ENCODE data around the gene ZNF92.
"Not testable (repeated sequence)": the region's sequence is repeated elsewhere in the genome, so short reads cannot be mapped to it uniquely, and the experiment has no call there.

ZNF92 gene

DNA sequence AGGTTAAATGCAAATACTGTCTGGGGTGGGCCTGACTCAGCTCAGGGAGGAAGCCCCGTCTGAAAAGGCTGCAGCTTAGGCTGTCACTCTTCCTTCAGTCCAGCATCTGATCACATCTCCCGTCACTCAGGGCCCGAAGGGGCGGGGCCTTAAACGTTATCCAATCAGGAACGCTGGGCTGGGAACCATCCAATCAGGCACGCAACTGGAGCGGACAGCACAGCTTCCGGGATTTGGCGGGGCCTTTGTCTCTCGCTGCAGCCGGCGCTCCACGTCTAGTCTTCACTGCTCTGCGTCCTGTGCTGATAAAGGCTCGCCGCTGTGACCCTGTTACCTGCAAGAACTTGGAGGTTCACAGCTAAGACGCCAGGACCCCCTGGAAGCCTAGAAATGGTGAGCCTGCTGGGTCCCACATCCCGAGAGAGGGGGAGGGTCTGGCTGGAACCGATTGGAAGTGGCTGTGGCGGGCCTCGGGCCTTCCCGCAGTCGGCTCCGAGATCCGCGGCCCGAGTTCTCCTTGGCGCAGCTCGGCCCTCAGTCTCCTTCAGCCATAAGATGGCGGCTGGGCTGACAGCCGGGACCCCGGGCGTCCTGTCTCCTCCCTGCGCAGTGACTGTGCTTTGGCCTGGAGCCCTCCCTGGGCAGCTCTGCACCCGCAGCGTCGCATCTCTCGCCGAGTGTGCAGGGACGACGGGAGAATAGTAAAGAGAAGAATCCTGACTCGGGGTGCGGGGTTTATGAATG, at the start of gene ZNF92:
Gene ZNF92 (plus strand): TSS at position 248 of the 744 bp plus-strand sequence. CDS start 143 bp downstream, at position 391.
- DNase-seq = peak; percentile 87

DNA sequence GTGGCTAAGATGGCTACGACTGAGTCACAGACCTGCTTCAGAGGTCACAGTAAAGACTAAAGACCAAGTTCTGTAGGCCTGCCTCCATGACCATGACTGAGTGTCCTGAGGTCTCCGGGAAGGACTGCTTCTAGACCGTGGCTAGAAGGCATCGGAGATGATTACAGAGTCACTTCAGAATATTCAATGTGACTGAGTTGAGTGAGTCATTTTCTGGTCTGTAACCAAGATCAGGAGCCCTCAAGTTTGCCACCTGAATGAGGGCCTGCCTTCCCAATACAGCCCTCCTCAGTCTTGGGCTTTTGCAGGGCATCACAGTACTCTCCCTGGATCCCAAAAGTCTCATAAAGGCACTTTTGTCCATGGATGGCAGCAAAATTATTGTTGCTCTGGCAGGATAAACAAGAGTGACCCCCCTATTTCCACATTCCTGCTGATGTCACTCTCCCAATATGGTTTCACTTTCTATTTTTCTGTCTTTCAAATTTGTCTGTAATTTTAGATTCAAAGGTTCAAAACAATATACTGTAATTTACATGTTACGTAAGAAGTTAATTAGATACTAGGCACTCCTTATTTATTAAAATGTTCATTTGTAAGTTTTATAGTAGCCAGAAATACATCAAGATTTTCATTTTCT, 47.7 kb upstream of the ZNF92 start:
- no peak for DNase-seq

GRCh38 chr7:65338346-65338745, 35.3 kb upstream of the ZNF92 start:
- DNase-seq = no peak

DNA sequence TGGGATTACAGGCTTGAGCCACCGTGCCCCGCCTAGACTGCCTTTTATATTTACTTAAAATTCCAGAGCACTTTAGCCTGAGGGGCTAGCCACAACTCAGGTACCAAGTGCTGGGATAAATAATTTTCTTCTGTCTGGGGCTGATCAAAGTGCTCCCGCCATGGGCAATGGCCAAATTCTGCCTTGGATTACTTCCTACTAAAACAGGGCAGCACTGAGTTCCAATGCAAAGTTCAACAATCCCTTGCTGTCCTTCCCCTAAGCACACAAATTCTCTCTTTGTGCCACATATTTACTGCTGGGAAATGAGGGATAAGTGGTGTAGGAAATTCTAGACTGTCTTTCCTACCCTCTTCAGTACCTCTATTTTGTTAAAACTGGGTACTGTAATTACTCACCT, 34.4 kb upstream of the ZNF92 start:
- DNase-seq = no peak

DNA sequence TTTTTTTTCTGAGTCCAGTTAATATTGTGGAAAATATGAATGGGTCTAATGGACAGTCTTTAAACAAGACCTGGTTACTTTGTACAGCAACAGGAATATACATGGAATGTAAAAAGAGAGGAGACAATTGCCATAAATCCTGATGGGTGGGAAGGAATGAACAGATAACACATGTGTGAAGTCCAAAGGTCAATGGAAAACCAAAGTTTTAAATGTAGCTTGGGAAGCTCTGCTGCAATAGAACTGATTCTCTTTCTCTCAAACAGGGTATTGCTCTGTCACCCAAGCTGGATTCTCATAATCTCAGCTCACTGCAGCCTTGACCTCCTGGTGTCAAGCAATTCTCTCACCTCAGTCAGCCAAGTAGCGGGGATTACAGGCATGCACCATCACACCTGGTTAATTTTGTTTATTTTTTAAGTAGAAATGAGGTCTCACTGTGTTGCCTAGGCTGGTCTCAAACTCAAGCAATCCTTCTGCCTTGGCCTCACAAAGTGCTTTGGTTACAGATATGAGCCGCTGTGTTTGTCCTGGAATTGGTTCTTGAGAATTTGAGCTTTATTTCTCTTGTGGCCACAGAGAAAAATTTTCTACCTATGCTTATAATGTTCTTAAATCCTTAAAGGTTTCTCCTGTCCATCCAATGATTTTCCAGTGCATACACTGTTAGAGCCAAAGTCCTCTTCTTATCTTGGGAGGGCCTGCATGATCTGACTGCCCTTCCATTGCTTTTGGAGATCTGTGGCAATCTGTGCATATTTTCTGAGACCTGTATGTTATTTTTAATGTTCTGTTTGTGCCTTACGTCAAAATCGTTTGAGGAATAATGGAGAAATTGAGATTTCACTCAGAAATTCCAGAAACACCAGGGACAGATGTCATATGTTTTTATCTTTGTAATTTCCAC, 30.7 kb upstream of the ZNF92 start:
- DNase-seq = no peak

DNA sequence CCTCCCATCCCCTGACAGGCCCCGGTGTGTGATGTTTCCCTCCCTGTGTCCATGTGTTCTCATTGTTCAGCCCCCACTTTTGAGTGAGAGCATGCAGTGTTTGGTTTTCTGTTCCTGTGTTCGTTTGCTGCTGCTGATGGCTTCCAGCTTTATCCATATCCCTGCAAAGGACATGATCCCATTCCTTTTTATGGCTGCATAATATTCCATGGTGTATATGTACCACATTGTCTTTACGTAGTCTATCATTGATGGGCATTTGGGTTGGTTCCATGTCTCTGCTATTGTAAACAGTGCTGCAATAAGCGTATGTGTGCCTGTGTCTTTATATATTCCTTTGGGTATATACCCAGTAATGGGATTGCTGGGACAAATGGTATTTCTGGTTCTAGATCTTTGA, 29.1 kb upstream of the ZNF92 start:
- not testable (repeated sequence) for DNase-seq

- DNase-seq = no peak
Observed at GRCh38 chr7:65354263-65354662, 19.4 kb upstream of the ZNF92 start.

GRCh38 chr7:65369843-65370242, 3.8 kb upstream of the ZNF92 start:
- DNase-seq = no peak

DNA sequence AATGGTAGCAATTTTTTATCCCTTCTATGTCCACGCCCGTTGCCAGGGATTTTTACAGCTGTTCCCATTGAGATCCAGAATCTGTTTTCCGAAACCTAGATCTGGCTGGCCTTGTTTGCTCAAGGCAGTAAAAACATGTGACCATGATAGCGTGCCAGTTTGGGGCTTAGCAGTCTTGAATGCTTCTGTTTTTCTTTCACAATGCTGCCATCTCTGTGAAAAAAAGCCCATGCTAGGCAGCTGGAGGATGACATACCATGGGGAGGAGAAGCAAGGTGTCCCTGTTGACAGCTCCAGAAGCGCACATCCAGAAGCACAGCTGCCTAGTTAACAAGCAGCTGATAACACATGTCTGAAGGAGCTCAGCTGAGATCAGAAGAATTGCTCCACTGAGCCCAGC, 2.2 kb upstream of the ZNF92 start:
- DNase-seq = no peak

- no peak for DNase-seq
Observed at GRCh38 chr7:65379318-65379717, 5.7 kb downstream of the ZNF92 start.

- no peak for DNase-seq
Observed at GRCh38 chr7:65381742-65382141, 8.1 kb downstream of the ZNF92 start.

DNA sequence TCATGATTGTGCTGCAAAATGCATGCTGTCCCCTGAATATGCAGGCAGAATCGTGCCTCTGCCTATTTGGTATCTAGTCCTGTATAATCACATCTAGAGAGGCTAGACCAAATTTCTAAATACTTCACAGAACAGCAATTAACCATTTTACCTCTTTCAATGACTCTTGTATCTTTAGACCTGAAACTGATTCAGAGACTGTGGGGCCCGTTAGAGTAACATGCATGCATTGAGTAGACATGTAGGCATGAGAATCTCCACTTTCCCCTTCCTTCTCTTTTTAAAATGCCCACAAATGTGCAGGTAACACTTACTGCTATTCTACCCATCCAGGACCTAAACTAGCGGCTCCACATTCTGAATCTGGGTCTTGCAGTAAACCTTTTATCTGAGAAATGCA, 8.8 kb downstream of the ZNF92 start:
- no peak for DNase-seq

- DNase-seq = no peak
Observed at GRCh38 chr7:65387891-65388290, 14.2 kb downstream of the ZNF92 start.

DNA sequence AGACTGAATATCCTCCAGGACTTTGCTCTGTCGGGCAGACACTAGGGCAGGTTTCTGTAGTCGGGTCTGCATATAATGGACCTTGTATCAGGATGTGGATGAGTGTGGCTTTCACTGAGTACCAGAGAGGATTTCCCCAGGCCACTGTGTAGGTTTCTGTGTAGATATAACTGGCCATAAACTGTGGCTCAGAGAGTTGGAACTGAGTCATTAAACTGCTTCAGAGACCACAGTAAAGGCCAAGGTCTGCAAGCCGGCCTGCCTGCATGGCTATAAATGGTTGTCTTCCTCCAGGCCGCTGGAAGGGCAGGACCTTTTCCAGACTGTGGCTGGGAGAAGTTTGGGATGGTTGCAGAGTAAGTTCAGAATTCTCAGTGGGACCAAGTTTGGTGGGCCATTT, 16.9 kb downstream of the ZNF92 start:
- DNase-seq = no peak

DNA sequence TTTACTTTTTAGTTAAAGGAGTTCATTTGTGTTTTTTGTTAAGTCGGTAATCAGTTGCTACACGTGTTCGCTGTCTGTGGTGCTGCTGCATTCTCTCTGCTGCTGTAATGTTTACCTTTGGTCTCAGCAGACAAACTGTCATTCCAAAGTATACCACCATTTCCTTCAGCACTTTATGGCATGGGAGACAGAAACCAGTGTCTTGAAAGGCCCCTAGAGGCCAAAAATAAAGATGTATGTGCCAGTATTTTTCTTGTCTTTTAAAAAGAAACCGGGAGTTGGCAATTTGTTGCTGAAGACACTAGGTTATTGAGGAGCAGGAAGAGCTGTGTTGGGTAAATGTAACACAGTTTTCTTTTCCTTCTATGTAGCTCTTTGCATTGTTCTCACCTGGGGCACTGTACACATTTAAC, 24.1 kb downstream of the ZNF92 start:
- no peak for DNase-seq

- not testable (repeated sequence) for DNase-seq
Observed at GRCh38 chr7:65398671-65399070, 25.0 kb downstream of the ZNF92 start.

DNA sequence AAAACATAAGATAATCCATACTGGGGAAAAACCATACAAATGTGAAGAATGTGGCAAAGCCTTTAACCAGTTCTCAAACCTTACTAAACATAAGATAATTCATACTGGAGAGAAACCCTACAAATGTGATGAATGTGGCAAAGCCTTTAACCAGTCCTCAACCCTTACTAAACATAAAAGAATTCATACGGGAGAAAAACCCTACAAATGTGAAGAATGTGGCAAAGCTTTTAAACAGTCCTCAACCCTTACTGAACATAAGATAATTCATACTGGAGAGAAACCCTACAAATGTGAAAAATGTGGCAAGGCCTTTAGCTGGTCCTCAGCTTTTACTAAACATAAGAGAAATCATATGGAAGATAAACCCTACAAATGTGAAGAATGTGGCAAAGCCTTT, 25.4 kb downstream of the ZNF92 start:
- DNase-seq = not testable (repeated sequence)

DNA sequence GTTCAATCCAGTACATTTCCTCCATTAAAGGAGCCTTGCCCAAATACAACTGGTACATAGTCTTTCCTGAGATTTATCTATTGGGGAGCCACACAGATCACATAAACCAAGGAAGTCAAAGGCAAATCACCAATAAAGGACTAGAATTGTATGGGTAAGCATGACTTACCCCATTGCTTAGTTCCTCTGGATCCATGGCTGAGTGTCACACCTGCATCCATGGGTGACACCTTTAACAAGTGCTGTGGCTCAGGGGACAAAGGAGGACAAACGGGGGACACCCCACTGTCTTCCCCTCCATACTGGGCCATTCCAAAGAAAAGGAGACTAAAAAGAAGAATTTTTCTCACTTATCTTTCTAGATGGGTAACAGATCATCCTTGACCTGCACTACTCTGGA, 30.4 kb downstream of the ZNF92 start:
- DNase-seq = no peak

- DNase-seq = not testable (repeated sequence)
Observed at GRCh38 chr7:65406706-65407105, 33.1 kb downstream of the ZNF92 start.

DNA sequence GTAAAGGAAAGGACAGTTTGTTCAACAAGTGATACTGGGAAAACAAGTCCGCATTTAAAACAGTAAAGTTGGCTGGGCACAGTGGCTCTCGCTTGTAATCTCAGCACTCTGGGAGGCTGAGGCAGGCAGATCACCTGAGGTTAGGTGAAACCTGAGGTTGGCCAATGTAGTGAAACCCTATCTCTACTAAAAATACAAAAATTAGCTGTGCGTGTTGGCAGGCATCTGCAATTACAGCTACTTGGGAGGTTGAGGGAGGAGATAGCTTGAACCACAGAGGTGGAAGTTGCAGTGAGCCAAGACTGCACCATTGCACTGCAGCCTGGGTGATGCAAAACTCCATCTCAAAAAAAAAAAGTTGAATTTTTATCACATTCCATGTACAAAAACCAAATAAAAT, 35.7 kb downstream of the ZNF92 start:
- no peak for DNase-seq

GRCh38 chr7:65411249-65411648, 37.6 kb downstream of the ZNF92 start:
- no peak for DNase-seq

DNA sequence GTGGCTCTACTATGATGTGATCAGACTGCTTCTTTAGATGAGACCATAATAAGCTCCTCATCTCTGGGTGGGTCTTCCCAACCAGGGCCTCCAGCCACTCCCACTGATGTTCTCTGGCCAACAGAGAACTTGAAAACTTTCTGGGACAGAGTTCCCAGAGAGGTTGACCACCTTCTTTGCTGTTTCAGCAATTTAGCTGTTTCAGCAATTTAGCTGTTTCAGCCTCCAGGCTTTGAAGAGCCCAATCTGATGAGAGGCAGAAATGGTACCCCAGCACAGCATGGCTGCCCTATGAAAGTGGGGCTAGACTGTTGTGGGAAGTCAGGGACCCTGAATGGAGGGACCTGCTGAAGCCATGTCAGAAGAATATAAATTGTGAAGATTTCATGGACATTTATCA, 49.0 kb downstream of the ZNF92 start:
- no peak for DNase-seq

DNA sequence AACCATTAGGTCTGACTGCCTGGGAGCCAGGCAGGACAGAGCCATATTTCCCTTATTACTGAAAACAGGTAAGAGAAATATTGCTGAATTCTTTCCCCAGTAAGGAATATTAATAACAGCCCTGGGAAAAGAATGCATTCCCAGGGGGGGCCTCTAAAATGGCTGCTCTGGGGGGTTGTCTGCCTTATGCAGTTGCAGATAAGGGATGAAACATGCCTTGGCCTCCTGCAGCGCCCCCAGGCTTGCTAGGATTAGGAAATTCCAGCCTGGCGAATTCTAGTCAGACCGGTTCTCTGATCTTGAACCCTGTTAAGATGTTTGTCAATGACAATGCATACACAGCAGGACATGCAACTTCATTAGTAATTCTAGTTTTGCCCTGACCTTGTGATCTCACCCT, 49.6 kb downstream of the ZNF92 start:
- DNase-seq = not testable (repeated sequence)
